Sigmoid colon (tissue), 3 donors: ENCODE data around the gene LTB4R.

Experiments
- CTCF ChIP-seq, 4 experiments: fragments of 450-650 bp in 3 of 4; fragments of 200-600 bp in 1 of 4; IDR thresholded peaks; one replicate each; pipeline ENCODE4 v1.5.1; 2016 to 2019; ENCODE audit warnings: antibody characterized with exemption in 4 of 4, mild to moderate bottlenecking in 3 of 4, moderate library complexity in 2 of 4
- POLR2A ChIP-seq, 2 donors: fragments of 450-650 bp; IDR thresholded peaks; one replicate each; pipeline ENCODE4 v1.6.1; 2016; ENCODE audit warnings: antibody characterized with exemption in 2 of 2, mild to moderate bottlenecking in 2 of 2, moderate library complexity in 2 of 2

GRCh38 chr14:24299255-24300191 lies 11.8 kb upstream of the LTB4R start, which contains the start of the genes DHRS1 and NOP9:
- TF ChIP-seq CTCF (IDR thresholded peaks at IDR 0.05) (no peak), POLR2A (IDR thresholded peaks at IDR 0.05) (peak; percentile 60 to 70)
